Spleen (tissue), 7 donors: Measurements from ENCODE around the gene EPS8.

ENCODE experiments used
- CTCF ChIP-seq, 11 experiments: fragments of 200-600 bp in 7 of 11; fragments of 450-650 bp in 4 of 11; sonication (generic) in 4 of 11; IDR thresholded peaks in 8 of 11; conservative IDR thresholded peaks in 3 of 11; 1 replicate in 7 of 11; 2 replicates in 4 of 11; pipeline versions ENCODE4 v1.4.0 to v1.8.0; 2016 to 2021; ENCODE audit warnings: antibody characterized with exemption in 11 of 11, inconsistent platforms in 4 of 11, mild to moderate bottlenecking in 1 of 11
- POLR2A ChIP-seq, 3 donors: fragments of 450-650 bp; IDR thresholded peaks; one replicate each; pipeline ENCODE4 v1.5.1; 2017; ENCODE audit warnings: antibody characterized with exemption in 3 of 3, mild to moderate bottlenecking in 1 of 3
- POLR2AphosphoS5 ChIP-seq, 3 donors: sonication (generic); formaldehyde crosslinking; IDR thresholded peaks; one replicate each; pipeline ENCODE4 v1.5.1; 2017; ENCODE audit warnings: antibody characterized with exemption in 3 of 3
- donor health status: DM: no; HTN: no; CAD: no; lungs with moderate emphysema.
- donor health status: DM: no; HTN: no; CAD: no.
- donor health status: DM: no; HTN: no; CAD: no.

DNA sequence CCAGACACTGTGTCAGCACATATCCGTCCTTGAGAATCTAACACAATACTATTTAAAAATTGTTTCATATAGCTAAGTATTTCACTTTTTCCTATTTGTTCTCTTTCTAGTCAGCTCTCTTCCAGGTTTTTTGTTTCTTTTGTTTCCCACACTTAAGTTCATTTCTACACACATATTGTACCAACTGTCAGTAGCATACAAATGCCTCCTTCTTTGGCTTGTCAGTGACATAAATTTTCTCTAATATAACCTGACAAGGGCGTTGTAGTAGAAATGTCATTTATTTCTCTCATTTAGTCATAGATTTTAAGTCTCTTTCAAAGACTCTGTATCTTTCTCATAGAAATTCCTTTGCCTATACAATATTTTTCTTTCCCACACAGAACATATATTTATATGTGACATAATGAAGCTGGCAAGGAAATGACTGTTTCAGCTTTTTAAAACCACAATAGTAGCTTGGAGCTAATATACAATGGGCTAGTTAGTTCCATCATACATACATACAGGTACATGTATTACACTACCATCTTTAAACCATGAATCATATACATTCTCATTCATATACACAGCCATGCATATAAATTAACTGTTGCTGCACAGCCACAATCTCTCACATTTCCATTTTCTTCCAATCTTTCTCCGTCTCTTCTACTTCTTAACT lies 42.3 kb upstream of the EPS8 start:
- TF ChIP-seq CTCF (IDR thresholded peaks at IDR 0.05 in 8 of 11, conservative IDR thresholded peaks at IDR 0.05 in 3 of 11) (no peak), POLR2AphosphoS5 (IDR thresholded peaks at IDR 0.05) (no peak), POLR2A (IDR thresholded peaks at IDR 0.05) (no peak)
